Endothelial cell of hepatic sinusoid (primary cell): ENCODE results near the gene SSMEM1.
"Not testable (repeated sequence)": the region's sequence is repeated elsewhere in the genome, so short reads cannot be mapped to it uniquely, and the experiment has no call there.

Experiments
- in situ Hi-C: cut with HindIII; loops from 2 replicates; pipeline ENCODE4 v1.10.0; 2017; ENCODE audit warnings: low sequenced_read_pairs

SSMEM1 gene

GRCh38 chr7:130243486-130243885, 35.8 kb downstream of the SSMEM1 start:
- in situ Hi-C loops: not testable (repeated sequence)

- in situ Hi-C loops: not testable (repeated sequence)
These were observed 38.8 kb downstream of the SSMEM1 start for GRCh38 chr7:130246491-130246890.

DNA sequence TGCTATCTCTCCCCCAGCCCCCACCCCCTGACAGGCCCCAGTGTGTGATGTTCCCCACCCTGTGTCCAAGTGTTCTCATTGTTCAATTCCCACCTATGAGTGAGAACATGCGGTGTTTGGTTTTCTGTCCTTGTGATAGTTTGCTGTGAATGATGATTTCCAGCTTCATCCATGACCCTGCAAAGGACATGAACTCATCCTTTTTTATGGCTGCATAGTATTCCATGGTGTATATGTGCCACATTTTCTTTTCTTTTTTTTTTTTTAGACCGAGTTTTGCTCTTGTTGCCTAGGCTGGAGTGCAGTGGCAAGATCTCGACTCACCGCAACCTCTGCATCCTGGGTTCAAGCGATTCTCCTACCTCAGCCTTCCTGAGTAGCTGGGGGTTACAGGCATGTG, 41.2 kb downstream of the SSMEM1 start:
- in situ Hi-C loops: not testable (repeated sequence)

GRCh38 chr7:130249626-130250025, 42.0 kb downstream of the SSMEM1 start:
- in situ Hi-C loops: not testable (repeated sequence)

GRCh38 chr7:130254555-130254954, 46.9 kb downstream of the SSMEM1 start:
- in situ Hi-C loops: no loop called here

GRCh38 chr7:130256704-130257103, 49.0 kb downstream of the SSMEM1 start:
- in situ Hi-C loops: no loop called here

DNA sequence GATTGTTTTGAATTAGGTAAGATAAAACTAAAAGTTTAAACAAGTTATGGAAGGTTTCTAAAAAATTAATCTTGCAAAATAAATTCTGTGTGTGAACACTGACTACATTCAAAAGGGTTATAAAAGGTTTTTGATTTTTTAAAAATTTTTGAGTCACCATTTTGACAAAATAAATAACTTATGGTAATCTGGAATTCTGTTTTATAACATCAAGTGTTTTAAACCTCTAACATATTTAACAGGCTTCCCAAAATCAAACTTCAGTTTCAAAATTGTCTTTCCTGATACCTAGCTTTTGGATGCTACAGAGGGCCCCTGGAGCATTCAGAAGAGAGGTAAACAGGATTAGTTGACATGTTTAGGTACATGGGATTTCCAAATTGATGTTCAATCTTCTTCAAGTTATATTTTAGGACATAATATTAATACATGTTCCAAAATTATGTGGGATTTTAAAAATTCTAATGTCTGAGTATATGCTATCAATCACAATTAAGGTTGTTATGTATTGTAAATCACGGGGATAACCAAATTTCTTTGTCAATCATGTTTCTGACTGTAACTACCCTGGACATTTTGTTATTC, 50.9 kb downstream of the SSMEM1 start:
- in situ Hi-C loops: no loop called here

GRCh38 chr7:130262448-130262847, 54.8 kb downstream of the SSMEM1 start:
- in situ Hi-C loops: no loop called here

DNA sequence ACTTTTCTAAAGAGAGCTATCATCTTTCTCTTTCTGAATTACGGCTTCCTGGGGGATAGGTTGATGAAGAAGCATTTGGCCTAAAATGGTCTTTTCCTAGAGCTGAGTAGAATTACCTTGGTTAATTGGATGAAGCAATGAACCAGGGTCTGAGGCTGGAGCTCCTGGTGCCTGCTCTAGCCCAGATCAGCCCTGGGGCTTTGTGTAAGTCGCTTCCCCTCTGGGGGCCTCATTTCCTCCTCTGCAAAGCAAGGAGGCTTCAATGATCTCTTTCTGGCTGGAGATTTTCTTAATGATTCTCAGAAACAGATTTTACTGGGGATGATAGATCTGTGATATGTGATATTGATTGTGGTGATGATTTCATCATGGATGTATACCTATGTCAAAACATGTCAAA, 55.5 kb downstream of the SSMEM1 start:
- in situ Hi-C loops: no loop called here
